Esophagus squamous epithelium (tissue), 5 donors: ENCODE results near the gene SPAG9. TPM values are rescaled to one million over a fixed set of nuclear protein-coding genes. Genes with fewer than 3 reads are reported as not detected.

Experiments used
- DNase-seq: peaks from one replicate; lab custom pipeline; 2025; lab: John Stamatoyannopoulos, UW
- H3K27ac ChIP-seq, 4 donors: fragments of 200-600 bp; sonication (generic); one replicate each; pipeline ENCODE4 v1.5.1; 2016 to 2019; ENCODE audit warnings: mild to moderate bottlenecking in 1 of 4
- H3K27me3 ChIP-seq, 4 donors: fragments of 200-600 bp; sonication (generic); 1 replicate in 3 of 4; 2 replicates in 1 of 4; pipeline versions ENCODE4 v1.5.1 to v1.6.0; 2017 to 2021; ENCODE audit warnings: antibody characterized with exemption in 1 of 4
- H3K36me3 ChIP-seq, 3 donors: fragments of 200-600 bp; sonication (generic); one replicate each; pipeline ENCODE4 v1.5.1; 2016 to 2019
- H3K4me1 ChIP-seq, 3 donors: fragments of 200-600 bp; sonication (generic); one replicate each; pipeline ENCODE4 v1.5.1; 2017 to 2019
- H3K4me3 ChIP-seq, 4 donors: fragments of 200-600 bp; sonication (generic); 1 replicate in 3 of 4; 2 replicates in 1 of 4; pipeline ENCODE4 v1.5.1; 2016 to 2019; ENCODE audit warnings: mild to moderate bottlenecking in 2 of 4, moderate library complexity in 1 of 4
- H3K9me3 ChIP-seq, 3 donors: fragments of 200-600 bp; sonication (generic); one replicate each; pipeline ENCODE4 v1.5.1; 2016 to 2019
- POLR2A ChIP-seq, 4 donors: fragments of 450-650 bp; IDR thresholded peaks; one replicate each; pipeline ENCODE4 v1.6.1; 2017; ENCODE audit warnings: antibody characterized with exemption in 4 of 4, mild to moderate bottlenecking in 4 of 4, moderate library complexity in 3 of 4
- WGBS, 2 donors: methylation state at CpG; one replicate each; pipeline ENCODE4 v1.1.5; 2018; 5-methylcytosine and 5-hydroxymethylcytosine counted together
- intact Hi-C: fragments of 100-400 bp; cut with DNase I; formaldehyde crosslinking; loops from one replicate; pipeline ENCODE4 v1.15.0; 2022
- total RNA-seq, 4 donors: library from RNA; depleted of rRNA; stranded (reverse); fragments of >200 nt; gene quantifications; one replicate each; pipeline ENCODE4 v1.1.0, GENCODE V29; 2016
- TF ChIP-seq, protein P1 (sequence below), 6 experiments: fragments of 450-650 bp in 4 of 6; fragments of 200-600 bp in 2 of 6; sonication (generic) in 2 of 6; IDR thresholded peaks; one replicate each; pipeline ENCODE4 v1.5.1; 2016 to 2019; ENCODE audit warnings: antibody characterized with exemption in 6 of 6, mild to moderate bottlenecking in 4 of 6, moderate library complexity in 4 of 6
- donor health status: DM: yes; HTN: yes; CAD: no.

SPAG9 gene
- total RNA-seq, 4 donors from 2014 or later: 25.6 to 88.5 (median 49.9) TPM

DNA sequence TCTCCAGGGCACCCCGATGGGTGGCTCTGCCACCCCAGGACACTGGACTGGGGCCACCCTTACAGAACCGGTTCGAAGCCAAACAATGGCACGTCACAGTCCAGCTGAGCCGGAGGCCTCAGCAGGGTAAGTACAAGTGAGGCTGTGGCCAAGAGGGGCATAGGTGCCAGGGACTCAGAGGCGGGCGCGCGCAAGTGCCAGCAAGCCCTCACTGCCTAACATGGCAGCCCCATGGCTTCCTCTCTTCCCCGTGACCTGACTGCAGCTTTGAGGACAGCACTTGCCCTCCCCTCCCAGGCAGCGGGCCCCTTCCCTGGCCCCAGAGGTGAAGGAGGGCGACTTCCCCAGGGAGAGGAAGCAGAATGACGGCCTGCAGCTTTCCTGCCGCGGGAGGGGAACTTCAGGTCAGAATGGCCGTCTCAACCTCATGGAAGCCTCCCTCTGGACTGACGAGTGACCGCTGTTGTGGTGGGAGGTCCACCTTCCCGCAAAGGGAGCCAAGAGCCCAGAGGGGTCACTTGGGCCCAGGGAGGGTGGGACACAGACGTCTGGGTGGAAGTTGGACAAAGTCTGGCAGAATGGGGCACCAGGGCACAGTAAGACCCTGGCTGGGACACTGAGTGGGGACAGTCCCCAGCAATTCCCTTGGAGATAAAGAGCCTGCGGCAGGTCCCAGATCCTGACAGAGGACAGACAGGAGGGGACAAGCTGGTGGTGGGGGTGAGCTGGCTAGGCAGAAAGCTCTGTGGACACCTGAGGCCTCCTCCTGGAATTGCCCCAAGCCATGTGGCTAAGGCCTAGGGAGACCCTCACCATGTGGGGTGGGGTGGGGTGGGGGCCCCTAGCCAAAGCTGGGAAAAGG is 202.4 kb downstream of the SPAG9 start:
- Histone ChIP-seq H3K27me3 (no peaks in the 10 kb centered on the region), H3K9me3 (no peaks in the 10 kb centered on the region), H3K4me3 (peak overlapping the region in 1 of 4 donors; percentile 9), H3K4me1 (peaks cover 38 to 92% (median 39%) of the 10 kb centered on the region in 3 donors), H3K36me3 (no peaks in the 10 kb centered on the region), H3K27ac (peak overlapping the region; percentile 84 to 88 (median 88))
- DNase-seq: no peak
- TF ChIP-seq, protein P1, sequence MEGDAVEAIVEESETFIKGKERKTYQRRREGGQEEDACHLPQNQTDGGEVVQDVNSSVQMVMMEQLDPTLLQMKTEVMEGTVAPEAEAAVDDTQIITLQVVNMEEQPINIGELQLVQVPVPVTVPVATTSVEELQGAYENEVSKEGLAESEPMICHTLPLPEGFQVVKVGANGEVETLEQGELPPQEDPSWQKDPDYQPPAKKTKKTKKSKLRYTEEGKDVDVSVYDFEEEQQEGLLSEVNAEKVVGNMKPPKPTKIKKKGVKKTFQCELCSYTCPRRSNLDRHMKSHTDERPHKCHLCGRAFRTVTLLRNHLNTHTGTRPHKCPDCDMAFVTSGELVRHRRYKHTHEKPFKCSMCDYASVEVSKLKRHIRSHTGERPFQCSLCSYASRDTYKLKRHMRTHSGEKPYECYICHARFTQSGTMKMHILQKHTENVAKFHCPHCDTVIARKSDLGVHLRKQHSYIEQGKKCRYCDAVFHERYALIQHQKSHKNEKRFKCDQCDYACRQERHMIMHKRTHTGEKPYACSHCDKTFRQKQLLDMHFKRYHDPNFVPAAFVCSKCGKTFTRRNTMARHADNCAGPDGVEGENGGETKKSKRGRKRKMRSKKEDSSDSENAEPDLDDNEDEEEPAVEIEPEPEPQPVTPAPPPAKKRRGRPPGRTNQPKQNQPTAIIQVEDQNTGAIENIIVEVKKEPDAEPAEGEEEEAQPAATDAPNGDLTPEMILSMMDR (IDR thresholded peaks at IDR 0.05): no peak
- no peak for TF ChIP-seq POLR2A (IDR thresholded peaks at IDR 0.05)
- intact Hi-C loops: no loop called here
- 69 to 95% methylated on average over 2 to 8 of the region's 21 CpGs for WGBS, 2 donors

DNA sequence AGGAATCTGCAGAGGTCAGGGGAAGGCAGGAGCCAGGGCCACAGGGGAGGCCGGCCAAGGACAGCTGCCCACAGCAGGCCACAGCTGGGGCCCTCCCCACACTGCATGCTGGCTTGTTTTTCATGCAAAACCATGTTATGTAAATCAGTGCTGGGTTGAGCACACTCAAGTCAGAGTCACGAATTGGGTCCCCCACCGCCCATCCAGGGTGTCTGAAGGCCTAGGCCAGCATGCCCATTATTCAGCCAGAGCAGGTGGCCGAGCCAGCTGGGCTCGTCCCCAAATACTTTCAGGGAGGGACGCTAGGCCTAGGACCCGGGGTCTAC is 203.3 kb downstream of the SPAG9 start:
- no peaks in the 10 kb centered on the region for H3K27me3 ChIP-seq
- H3K27ac ChIP-seq: peak overlapping the region; percentile 84 to 88 (median 88)
- H3K36me3 ChIP-seq: no peaks in the 10 kb centered on the region
- WGBS, 2 donors: 77% methylated on average over 5 of the region's 7 CpGs; no CpG with 5 or more reads in 1 of the 2 donors
- peaks cover 34 to 82% (median 39%) of the 10 kb centered on the region in 3 donors for H3K4me1 ChIP-seq
- no peak overlapping the region for H3K4me3 ChIP-seq
- no peaks in the 10 kb centered on the region for H3K9me3 ChIP-seq
- intact Hi-C loops: no loop called here
- DNase-seq: no peak
- TF ChIP-seq, protein P1 (IDR thresholded peaks at IDR 0.05): no peak
- no peak for TF ChIP-seq POLR2A (IDR thresholded peaks at IDR 0.05)

DNA sequence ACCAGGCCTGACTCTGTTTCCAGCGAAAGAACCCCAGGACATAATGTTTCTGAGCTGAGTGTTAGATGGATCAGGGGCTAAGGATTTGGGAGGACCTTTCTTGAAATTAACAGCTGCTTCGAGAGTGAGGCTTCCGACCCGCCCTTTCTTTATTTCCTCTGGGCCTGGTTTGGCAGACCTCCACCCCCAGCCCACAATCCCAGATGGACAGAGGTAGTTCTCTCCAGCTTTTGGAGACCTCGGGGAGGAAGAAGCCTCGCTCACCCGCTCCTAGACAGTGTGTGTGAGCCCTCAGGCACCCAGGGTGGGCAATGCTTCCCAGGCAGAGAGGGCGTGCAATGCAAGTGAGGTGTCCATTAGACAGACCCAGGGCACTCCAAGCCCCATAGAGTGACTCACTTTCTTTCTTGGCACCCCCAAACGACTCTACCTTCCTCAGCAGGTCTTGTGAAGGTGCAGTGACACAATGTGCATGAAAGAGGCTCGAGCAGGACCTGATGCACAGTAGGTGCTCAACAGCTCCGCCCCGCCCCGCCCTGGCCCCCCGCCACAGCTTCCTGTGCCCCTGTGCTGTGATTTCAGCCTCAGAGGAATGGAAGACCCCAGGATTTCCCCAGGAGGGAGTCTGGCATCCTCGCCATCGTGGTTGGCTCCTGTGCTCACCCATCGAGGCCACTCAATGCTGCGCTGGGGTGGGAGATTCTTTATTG is 203.8 kb downstream of the SPAG9 start:
- no peak for TF ChIP-seq POLR2A (IDR thresholded peaks at IDR 0.05)
- TF ChIP-seq, protein P1 (IDR thresholded peaks at IDR 0.05): no peak
- H3K4me1 ChIP-seq: peaks cover 29 to 77% (median 39%) of the 10 kb centered on the region in 3 donors
- intact Hi-C loops: no loop called here
- no peaks in the 10 kb centered on the region for H3K36me3 ChIP-seq
- no peaks in the 10 kb centered on the region for H3K9me3 ChIP-seq
- no peaks in the 10 kb centered on the region for H3K27me3 ChIP-seq
- 60 to 79% methylated on average over 7 to 9 of the region's 18 CpGs for WGBS, 2 donors
- DNase-seq: no peak
- H3K4me3 ChIP-seq: no peak overlapping the region
- H3K27ac ChIP-seq: peak overlapping the region; percentile 84 to 88 (median 88)

DNA sequence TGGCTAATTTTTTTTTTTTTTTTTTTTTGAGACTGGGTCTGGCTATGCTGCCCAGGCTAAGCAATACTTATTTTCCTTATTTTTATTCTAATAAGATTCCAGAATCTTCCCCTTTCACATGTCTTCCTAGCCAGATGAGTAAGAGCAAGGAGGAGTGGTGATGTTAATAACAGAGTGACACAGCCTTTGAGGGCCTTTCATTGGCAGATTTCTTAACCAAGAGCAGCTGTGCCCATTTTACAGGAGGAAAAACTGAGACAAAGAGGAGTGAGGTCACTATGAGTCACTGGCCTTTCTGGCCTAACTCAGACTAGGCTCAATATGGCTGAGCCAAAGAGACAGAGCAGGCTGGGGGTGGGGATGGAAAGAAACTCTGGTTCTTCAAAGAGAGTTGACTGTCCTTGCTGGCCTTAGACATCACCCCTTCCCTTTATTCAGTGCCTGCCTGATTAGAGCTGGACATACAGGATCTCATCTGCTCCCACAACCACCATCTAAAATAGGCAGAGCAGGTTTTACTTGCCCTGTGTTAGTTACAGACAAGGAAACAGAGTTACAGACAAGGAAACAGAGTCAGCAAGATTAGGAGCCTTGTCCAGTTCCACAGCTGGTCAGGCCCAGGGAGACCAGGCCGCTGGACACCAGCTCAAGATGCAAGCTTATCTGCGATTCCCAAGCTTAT is 204.5 kb downstream of the SPAG9 start:
- 50 to 88% methylated on average over 1 to 2 of the region's 2 CpGs for WGBS, 2 donors
- Histone ChIP-seq H3K9me3 (no peaks in the 10 kb centered on the region), H3K36me3 (no peaks in the 10 kb centered on the region), H3K4me3 (no peak overlapping the region), H3K4me1 (peaks cover 26 to 71% (median 39%) of the 10 kb centered on the region in 3 donors), H3K27ac (peak overlapping the region; percentile 84 to 88 (median 88)), H3K27me3 (no peaks in the 10 kb centered on the region)
- no peak for TF ChIP-seq POLR2A (IDR thresholded peaks at IDR 0.05)
- TF ChIP-seq, protein P1 (IDR thresholded peaks at IDR 0.05): no peak
- DNase-seq: no peak
- intact Hi-C loops: no loop called here
